ENCODE results near the gene CARD18. TPM values are rescaled to one million over a fixed set of nuclear protein-coding genes. Genes with fewer than 3 reads are reported as not detected.

Gene CARD18
- total and polyA plus RNA-seq, 2 of the 13 experiments (the other 11 are each of a cell fraction or from before 2014, with no cell fraction given) = not detected

DNA sequence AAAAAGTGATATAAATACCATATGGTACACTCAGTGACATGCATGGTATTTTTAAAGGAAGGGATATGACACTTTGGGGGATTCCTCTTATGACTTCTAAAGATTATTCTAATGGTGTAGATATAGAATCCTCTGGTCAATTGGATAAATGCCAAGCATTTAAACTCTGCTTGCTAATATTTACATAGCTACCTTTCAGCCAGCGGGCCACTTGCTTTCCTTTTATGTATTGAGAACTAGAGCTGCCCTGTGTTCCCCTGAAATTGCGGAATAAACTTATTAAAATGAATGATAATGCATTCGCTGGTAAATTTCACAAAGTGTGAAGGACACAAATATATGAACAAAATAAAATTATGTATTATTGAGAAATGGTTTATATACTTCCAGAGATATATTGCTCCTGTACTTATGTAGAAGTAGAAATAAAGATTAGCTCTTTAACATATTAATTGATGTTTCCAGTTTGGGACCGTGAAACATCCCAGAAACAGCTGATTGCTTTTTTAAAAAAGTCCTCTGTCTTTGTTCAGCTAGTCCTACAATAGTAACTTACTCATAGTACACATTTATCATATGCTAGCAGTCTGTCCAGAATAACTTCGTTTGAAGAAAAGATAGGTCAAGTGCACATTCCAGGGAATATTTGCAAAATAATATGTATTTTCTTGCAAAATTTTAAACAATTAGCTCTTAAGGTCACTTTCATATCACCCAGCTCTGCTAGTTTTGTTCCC lies 40.1 kb upstream of the CARD18 start (continued):
- TF ChIP-seq FLYWCH1 (CRISPR knock-in tag; IDR thresholded peaks at IDR 0.05) (no peak), EP300 (IDR thresholded peaks at IDR 0.05; ENCODE audit: low read depth in 2 of 2, low read length in 2 of 2) (0 out of 4 replicates have a peak, but pooled peaks of 1 of the 2 experiments have one; percentile 15), EP300 (CRISPR knock-in tag; IDR thresholded peaks at IDR 0.05; ENCODE audit: borderline replicate concordance) (no peak), CREB1 (IDR thresholded peaks at IDR 0.05) (no peak), CREB1 (CRISPR knock-in tag; IDR thresholded peaks at IDR 0.05) (peak; percentile 23; the same call in 1 of the 2 replicates), TCF7 (IDR thresholded peaks at IDR 0.05; ENCODE audit: low read depth) (peak; percentile 53; the same call in 1 of the 2 replicates), CEBPG (CRISPR knock-in tag; IDR thresholded peaks at IDR 0.05) (0 out of 2 replicates have a peak, but pooled peaks have one; percentile 8)

DNA sequence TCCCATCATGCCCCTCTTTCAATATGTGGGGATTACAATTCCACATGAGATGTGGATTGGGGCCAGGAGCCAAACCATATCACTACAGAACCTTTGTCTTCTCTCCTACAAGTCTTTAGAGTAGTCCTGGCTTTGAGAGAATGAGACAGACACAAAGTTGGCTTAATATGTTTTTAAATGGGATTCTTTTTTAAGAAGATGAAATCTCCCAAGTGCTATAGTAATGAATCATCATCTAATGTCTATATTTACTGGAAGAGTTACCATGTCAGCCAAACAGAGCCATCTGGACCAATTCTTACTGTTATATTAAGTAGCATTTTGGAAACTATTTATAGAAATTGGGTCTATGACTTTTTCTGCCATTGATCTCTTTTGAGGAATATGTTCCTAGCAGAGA lies 38.1 kb upstream of the CARD18 start:
- H3K27ac ChIP-seq (ENCODE audit: extremely low read length, insufficient read depth, low read length) = no peak overlapping the region
- no peak overlapping the region for H3K4me2 ChIP-seq (ENCODE audit: low read depth, low read length)
- TF ChIP-seq SMARCE1 (IDR thresholded peaks at IDR 0.05; ENCODE audit: borderline replicate concordance) (no peak), ZC3H13 (CRISPR knock-in tag; IDR thresholded peaks at IDR 0.05) (no peak), RBM22 (optimal IDR thresholded peaks at IDR 0.05; ENCODE audit: low read length) (no peak), MEF2D (CRISPR knock-in tag; IDR thresholded peaks at IDR 0.05) (no peak), HMG20A (CRISPR knock-in tag; IDR thresholded peaks at IDR 0.05; ENCODE audit: borderline replicate concordance) (no peak), SRSF9 (IDR thresholded peaks at IDR 0.05; ENCODE audit: borderline replicate concordance, insufficient read depth, low read depth, low read length, poor library complexity, severe bottlenecking) (no peak), ELF3 (CRISPR knock-in tag; IDR thresholded peaks at IDR 0.05) (no peak), POLR2AphosphoS5 (IDR thresholded peaks at IDR 0.05; ENCODE audit: low read depth, low read length) (no peak), MXD4 (CRISPR knock-in tag; IDR thresholded peaks at IDR 0.05) (no peak), NFYB (CRISPR knock-in tag; IDR thresholded peaks at IDR 0.05) (no peak), FOXK1 (CRISPR knock-in tag; IDR thresholded peaks at IDR 0.05; ENCODE audit: borderline replicate concordance, low read depth) (no peak), HNRNPUL1 (IDR thresholded peaks at IDR 0.05; ENCODE audit: low read depth, low read length) (no peak), CSRNP2 (CRISPR knock-in tag; conservative IDR thresholded peaks at IDR 0.05; ENCODE audit: low read depth) (no peak), MBD4 (IDR thresholded peaks at IDR 0.05; ENCODE audit: borderline replicate concordance, low read length) (no peak)
- TF ChIP-seq, protein P1, sequence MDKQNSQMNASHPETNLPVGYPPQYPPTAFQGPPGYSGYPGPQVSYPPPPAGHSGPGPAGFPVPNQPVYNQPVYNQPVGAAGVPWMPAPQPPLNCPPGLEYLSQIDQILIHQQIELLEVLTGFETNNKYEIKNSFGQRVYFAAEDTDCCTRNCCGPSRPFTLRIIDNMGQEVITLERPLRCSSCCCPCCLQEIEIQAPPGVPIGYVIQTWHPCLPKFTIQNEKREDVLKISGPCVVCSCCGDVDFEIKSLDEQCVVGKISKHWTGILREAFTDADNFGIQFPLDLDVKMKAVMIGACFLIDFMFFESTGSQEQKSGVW (CRISPR knock-in tag; IDR thresholded peaks at IDR 0.05; ENCODE audit: borderline replicate concordance) = no peak
- intact Hi-C loops (cut with micrococcal nuclease; ENCODE audit: unreplicated experiment) = no loop called here
- no peaks in the 10 kb centered on the region for H3K79me2 ChIP-seq (ENCODE audit: insufficient read depth, low read length)
- ATAC-seq (no peak), FAIRE-seq (no peak), DNase-seq (ENCODE audit: low spot score) (no peak)
- in situ Hi-C loops (cut with HindIII; ENCODE audit: extremely low pct_ligation_motif_present, low pct_unique_long_range_greater_than_20kb) = no loop called here
- no TSS peak for BruUV-seq (replicated peaks)
- peaks cover 11% of the 10 kb centered on the region for H3K4me1 ChIP-seq (ENCODE audit: insufficient read depth, low read length)
- ChIA-PET CTCF (ENCODE audit: low intra/inter-chr PET ratio, low total read pairs) (no interaction called here), POLR2A (no interaction called here)
- H3K4me3 ChIP-seq (replicated peaks in 1 of 3; ENCODE audit: insufficient read depth in 1 of 3, low read depth in 2 of 3, low read length in 3 of 3) = no peak overlapping the region
- H4K20me1 ChIP-seq (ENCODE audit: insufficient read depth, low read length) = no peaks in the 10 kb centered on the region
- no peak overlapping the region for H2AFZ ChIP-seq (ENCODE audit: low read length)
- H3K27me3 ChIP-seq (ENCODE audit: control insufficient read depth in 1 of 2, insufficient read depth in 2 of 2, low read length in 2 of 2) = no peaks in the 10 kb centered on the region
- no peaks in the 10 kb centered on the region for H3K36me3 ChIP-seq (replicated peaks in 1 of 2; ENCODE audit: control insufficient read depth in 1 of 2, insufficient read depth in 2 of 2, low read length in 2 of 2)
- no peak overlapping the region for H3K9ac ChIP-seq (ENCODE audit: insufficient read depth, low read depth, low read length)
- no peaks in the 10 kb centered on the region for H3K9me3 ChIP-seq (ENCODE audit: low read length)

Data from HepG2 (cell line).